Measurements from ENCODE around the gene FBXO47. TPM values are rescaled to one million over a fixed set of nuclear protein-coding genes. Genes with fewer than 3 reads are reported as not detected.
A peak's percentile ranks its signal among the peaks of the same experiment; 100 is the strongest.

FBXO47 gene
- total RNA-seq, 1 donor from 2014 or later: not detected

- no peaks in the 10 kb centered on the region for H3K9me3 Mint-ChIP-seq (ENCODE audit: unreplicated experiment)
- no peaks in the 10 kb centered on the region for H3K4me1 Mint-ChIP-seq (ENCODE audit: low read depth, unreplicated experiment)
- H3K36me3 Mint-ChIP-seq (ENCODE audit: unreplicated experiment): no peaks in the 10 kb centered on the region
- no peak for DNase-seq
- no peak overlapping the region for H3K27ac Mint-ChIP-seq (ENCODE audit: unreplicated experiment)
- no peak for TF ChIP-seq CTCF (IDR thresholded peaks at IDR 0.05; ENCODE audit: partially characterized antibody, unreplicated experiment)
- H3K4me3 Mint-ChIP-seq (ENCODE audit: unreplicated experiment): no peak overlapping the region
- no peaks in the 10 kb centered on the region for H3K27me3 Mint-ChIP-seq (ENCODE audit: unreplicated experiment)
Measured at GRCh38 chr17:39014044-39014794, 47.0 kb upstream of the FBXO47 start.

GRCh38 chr17:39012725-39013124, 45.5 kb upstream of the FBXO47 start:
- no peak for DNase-seq
- Mint-ChIP-seq H3K27ac (ENCODE audit: unreplicated experiment) (no peak overlapping the region), H3K27me3 (ENCODE audit: unreplicated experiment) (no peaks in the 10 kb centered on the region), H3K36me3 (ENCODE audit: unreplicated experiment) (no peaks in the 10 kb centered on the region), H3K4me3 (ENCODE audit: unreplicated experiment) (no peak overlapping the region), H3K4me1 (ENCODE audit: low read depth, unreplicated experiment) (no peaks in the 10 kb centered on the region), H3K9me3 (ENCODE audit: unreplicated experiment) (no peaks in the 10 kb centered on the region)
- no peak for TF ChIP-seq CTCF (IDR thresholded peaks at IDR 0.05; ENCODE audit: partially characterized antibody, unreplicated experiment)

GRCh38 chr17:39011907-39012468, 44.8 kb upstream of the FBXO47 start:
- no peak for TF ChIP-seq CTCF (IDR thresholded peaks at IDR 0.05; ENCODE audit: partially characterized antibody, unreplicated experiment)
- DNase-seq: peak; percentile 20
- no peak overlapping the region for H3K4me3 Mint-ChIP-seq (ENCODE audit: unreplicated experiment)
- no peaks in the 10 kb centered on the region for H3K9me3 Mint-ChIP-seq (ENCODE audit: unreplicated experiment)
- H3K27ac Mint-ChIP-seq (ENCODE audit: unreplicated experiment): no peak overlapping the region
- no peaks in the 10 kb centered on the region for H3K27me3 Mint-ChIP-seq (ENCODE audit: unreplicated experiment)
- no peaks in the 10 kb centered on the region for H3K4me1 Mint-ChIP-seq (ENCODE audit: low read depth, unreplicated experiment)
- H3K36me3 Mint-ChIP-seq (ENCODE audit: unreplicated experiment): no peaks in the 10 kb centered on the region

DNA sequence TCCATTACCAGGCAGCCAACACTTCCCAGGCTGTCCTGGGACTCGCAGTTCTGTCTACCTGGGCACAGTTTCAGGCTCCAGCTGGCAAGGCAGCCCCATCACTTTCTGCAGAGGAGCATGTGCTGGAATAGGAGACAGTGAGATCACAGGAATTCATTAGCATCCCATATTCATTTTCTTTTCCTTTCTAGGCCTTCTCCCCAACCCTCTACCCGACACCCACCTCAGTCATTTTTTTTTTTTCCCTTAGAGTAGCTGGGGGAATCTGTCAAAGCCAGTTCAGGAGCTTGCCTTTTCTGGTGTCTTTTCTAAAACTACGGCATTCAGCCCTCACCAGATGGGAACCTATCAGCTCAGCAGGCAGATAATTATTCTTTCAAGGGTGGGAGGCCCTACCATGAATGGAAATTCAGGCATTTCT, 42.4 kb upstream of the FBXO47 start:
- no peaks in the 10 kb centered on the region for H3K36me3 Mint-ChIP-seq (ENCODE audit: unreplicated experiment)
- TF ChIP-seq CTCF (IDR thresholded peaks at IDR 0.05; ENCODE audit: partially characterized antibody, unreplicated experiment): no peak
- DNase-seq: no peak
- H3K9me3 Mint-ChIP-seq (ENCODE audit: unreplicated experiment): no peaks in the 10 kb centered on the region
- no peak overlapping the region for H3K4me3 Mint-ChIP-seq (ENCODE audit: unreplicated experiment)
- no peaks in the 10 kb centered on the region for H3K4me1 Mint-ChIP-seq (ENCODE audit: low read depth, unreplicated experiment)
- no peaks in the 10 kb centered on the region for H3K27me3 Mint-ChIP-seq (ENCODE audit: unreplicated experiment)
- no peak overlapping the region for H3K27ac Mint-ChIP-seq (ENCODE audit: unreplicated experiment)

GRCh38 chr17:39008633-39009032, 41.4 kb upstream of the FBXO47 start:
- Mint-ChIP-seq H3K36me3 (ENCODE audit: unreplicated experiment) (no peaks in the 10 kb centered on the region), H3K27me3 (ENCODE audit: unreplicated experiment) (no peaks in the 10 kb centered on the region), H3K4me3 (ENCODE audit: unreplicated experiment) (no peak overlapping the region), H3K9me3 (ENCODE audit: unreplicated experiment) (no peaks in the 10 kb centered on the region), H3K4me1 (ENCODE audit: low read depth, unreplicated experiment) (no peaks in the 10 kb centered on the region), H3K27ac (ENCODE audit: unreplicated experiment) (no peak overlapping the region)
- no peak for TF ChIP-seq CTCF (IDR thresholded peaks at IDR 0.05; ENCODE audit: partially characterized antibody, unreplicated experiment)
- no peak for DNase-seq
